HG03066 (cell line): ENCODE measurements around the gene PI4KA.
"Not testable (repeated sequence)": the region's sequence is repeated elsewhere in the genome, so short reads cannot be mapped to it uniquely, and the experiment has no call there.

Experiments used
- ATAC-seq: cut with Tn5 transposase; IDR thresholded peaks from one replicate; pipeline ENCODE4 v1.9.1; 2021; ENCODE audit warnings: low read depth; ENCODE audit not compliant: unreplicated experiment

PI4KA gene

GRCh38 chr22:20671409-20672081, 187.1 kb downstream of the PI4KA start:
- no peak for ATAC-seq

- ATAC-seq = not testable (repeated sequence)
Observed at GRCh38 chr22:20670457-20671261, 188.0 kb downstream of the PI4KA start.

- not testable (repeated sequence) for ATAC-seq
Observed at GRCh38 chr22:20669884-20670283, 188.7 kb downstream of the PI4KA start.

- not testable (repeated sequence) for ATAC-seq
Observed at GRCh38 chr22:20669471-20669870, 189.1 kb downstream of the PI4KA start.

- not testable (repeated sequence) for ATAC-seq
Observed at GRCh38 chr22:20668769-20669168, 189.8 kb downstream of the PI4KA start.

- not testable (repeated sequence) for ATAC-seq
Observed at GRCh38 chr22:20668226-20668625, 190.4 kb downstream of the PI4KA start.

GRCh38 chr22:20667548-20667947, 191.1 kb downstream of the PI4KA start:
- not testable (repeated sequence) for ATAC-seq

- ATAC-seq = no peak
Observed at GRCh38 chr22:20666560-20666959, 192.1 kb downstream of the PI4KA start.

- ATAC-seq = no peak
Observed at GRCh38 chr22:20664594-20664959, 194.0 kb downstream of the PI4KA start.

- no peak for ATAC-seq
Observed at GRCh38 chr22:20663941-20664593, 194.5 kb downstream of the PI4KA start.

- no peak for ATAC-seq
Observed at GRCh38 chr22:20663137-20663828, 195.3 kb downstream of the PI4KA start.

GRCh38 chr22:20662524-20663036, 196.0 kb downstream of the PI4KA start:
- not testable (repeated sequence) for ATAC-seq

- no peak for ATAC-seq
Observed at GRCh38 chr22:20661473-20661872, 197.1 kb downstream of the PI4KA start.

- ATAC-seq = no peak
Observed at GRCh38 chr22:20660441-20661054, 198.1 kb downstream of the PI4KA start.

GRCh38 chr22:20659920-20660319, 198.7 kb downstream of the PI4KA start:
- ATAC-seq = no peak

- ATAC-seq = no peak
Observed at GRCh38 chr22:20659258-20659657, 199.4 kb downstream of the PI4KA start.

GRCh38 chr22:20658433-20659222, 200.0 kb downstream of the PI4KA start:
- ATAC-seq = no peak

GRCh38 chr22:20657963-20658362, 200.6 kb downstream of the PI4KA start:
- ATAC-seq = no peak
